Muscle layer of duodenum (tissue), 2 donors: ENCODE measurements around the gene PRKCA.

Experiments
- H3K27ac ChIP-seq: one replicate; pipeline ENCODE4 v1.7.0; 2013; ENCODE audit warnings: mild to moderate bottlenecking, low read length
- H3K27me3 ChIP-seq: one replicate; pipeline ENCODE4 v1.7.0; 2013; ENCODE audit warnings: low read depth, mild to moderate bottlenecking, control low read depth, low read length
- H3K36me3 ChIP-seq, 2 donors: one replicate each; pipeline ENCODE4 v1.7.0; 2013; ENCODE audit warnings: low read length in 2 of 2, control low read depth in 1 of 2, mild to moderate bottlenecking in 1 of 2; ENCODE audit not compliant: insufficient read depth in 2 of 2, control insufficient read depth in 1 of 2
- H3K4me1 ChIP-seq, 2 donors: one replicate each; pipeline ENCODE4 v1.7.0; 2013; ENCODE audit warnings: low read length in 2 of 2, mild to moderate bottlenecking in 2 of 2, control low read depth in 1 of 2, moderate library complexity in 1 of 2; ENCODE audit not compliant: insufficient read depth in 2 of 2, control insufficient read depth in 1 of 2
- H3K4me3 ChIP-seq, 2 donors: one replicate each; pipeline ENCODE4 v1.7.0; 2013; ENCODE audit warnings: low read length in 2 of 2, low read depth in 1 of 2, mild to moderate bottlenecking in 1 of 2
- H3K9me3 ChIP-seq, 2 donors: one replicate each; pipeline ENCODE4 v1.7.0; 2013; ENCODE audit warnings: low read length in 2 of 2, control low read depth in 1 of 2, mild to moderate bottlenecking in 1 of 2; ENCODE audit not compliant: control insufficient read depth in 1 of 2
- donor health status: healthy.

Gene PRKCA

DNA sequence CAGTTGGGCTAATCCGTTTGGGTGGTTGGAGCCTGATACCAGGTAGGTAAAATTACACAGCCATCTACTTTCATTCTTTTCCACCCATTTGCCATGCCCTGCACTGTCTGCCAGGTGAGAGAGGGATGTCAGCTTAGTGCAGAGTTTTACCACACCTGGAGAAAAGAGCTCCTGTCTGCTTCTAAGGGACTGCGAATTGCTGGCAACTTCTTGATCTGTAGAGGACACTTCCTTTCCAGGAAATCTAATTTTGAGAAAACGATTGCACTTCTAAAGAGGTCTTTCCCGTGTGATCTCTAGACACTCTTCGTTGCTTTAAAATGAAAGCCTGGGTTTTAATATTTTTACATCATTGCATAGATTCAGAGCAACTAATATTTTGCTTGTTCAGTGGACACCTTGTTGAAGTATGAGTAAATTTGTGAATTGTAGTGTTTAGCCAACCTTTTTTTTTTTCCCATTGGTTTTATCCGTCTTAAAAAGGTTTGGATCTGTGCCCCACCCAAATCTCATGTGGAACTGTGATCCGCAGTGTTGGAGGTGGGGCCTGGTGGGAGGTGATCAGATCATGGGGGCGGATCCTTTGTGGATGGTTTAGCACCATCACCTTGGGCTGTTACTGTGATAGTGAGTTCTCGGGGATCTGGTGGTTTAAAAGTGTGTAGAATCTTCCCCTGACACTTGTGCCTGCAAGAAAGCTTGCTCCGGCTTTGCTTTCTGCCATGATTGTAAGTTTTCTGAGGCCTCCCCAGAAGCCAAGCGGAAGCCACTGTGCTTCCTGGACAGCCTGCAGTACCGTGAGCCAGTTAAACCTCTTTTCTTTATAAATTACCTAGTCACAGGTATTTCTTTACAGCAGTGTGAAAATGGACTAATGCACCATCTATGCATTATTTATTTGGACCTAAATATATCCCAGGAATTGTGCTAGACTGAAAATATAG lies 104.6 kb downstream of the PRKCA start:
- H3K4me3 ChIP-seq: no peak overlapping the region
- H3K9me3 ChIP-seq: no peaks in the 10 kb centered on the region
- no peak overlapping the region for H3K27ac ChIP-seq
- H3K36me3 ChIP-seq: no peaks in the 10 kb centered on the region
- H3K27me3 ChIP-seq: no peaks in the 10 kb centered on the region
- H3K4me1 ChIP-seq: peaks cover 0 to 33% of the 10 kb centered on the region in 2 donors

DNA sequence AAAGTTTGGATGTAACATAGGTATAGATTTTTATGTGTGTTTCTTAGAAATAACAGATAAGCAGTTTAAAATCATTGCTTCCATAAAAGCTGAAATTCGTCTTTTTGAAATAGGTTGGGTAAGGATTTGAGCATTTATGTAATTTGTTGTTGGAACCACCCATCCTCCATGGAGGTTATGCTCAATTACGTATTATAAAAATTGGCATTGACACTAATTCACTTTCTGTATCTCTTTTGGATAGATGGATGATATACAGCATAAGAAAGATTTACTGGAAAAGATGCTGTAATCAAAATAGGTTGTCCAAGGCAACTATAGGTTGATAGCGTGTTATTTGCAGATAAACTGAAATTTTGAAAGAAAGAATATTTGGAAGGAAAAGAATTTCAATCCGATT lies 105.5 kb downstream of the PRKCA start:
- Histone ChIP-seq H3K27me3 (no peaks in the 10 kb centered on the region), H3K4me1 (peaks cover 4 to 33% of the 10 kb centered on the region in 2 donors), H3K27ac (no peak overlapping the region), H3K9me3 (no peaks in the 10 kb centered on the region), H3K36me3 (no peaks in the 10 kb centered on the region), H3K4me3 (no peak overlapping the region)

DNA sequence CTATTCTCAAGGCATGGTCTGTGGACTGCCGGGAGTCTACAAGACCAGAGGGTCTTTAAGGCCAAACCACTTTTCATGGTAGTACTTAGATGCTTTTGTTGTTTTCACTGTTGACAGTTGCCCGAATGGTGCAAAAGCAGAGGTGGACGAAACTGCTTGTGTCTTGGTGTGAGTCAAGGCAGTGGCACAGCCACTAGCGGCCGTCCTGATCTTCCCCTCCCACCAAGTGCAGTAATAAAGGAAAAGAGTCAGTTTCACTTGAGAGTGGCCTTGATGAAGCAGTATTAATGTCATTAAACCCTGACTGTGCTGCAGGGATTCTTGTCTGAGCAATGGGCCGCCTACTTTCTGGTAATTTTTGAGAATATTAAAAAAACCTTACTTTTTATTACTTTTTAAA lies 109.1 kb downstream of the PRKCA start:
- no peak overlapping the region for H3K27ac ChIP-seq
- peaks cover 4 to 5% of the 10 kb centered on the region in 2 donors for H3K4me1 ChIP-seq
- no peak overlapping the region for H3K4me3 ChIP-seq
- no peaks in the 10 kb centered on the region for H3K27me3 ChIP-seq
- H3K36me3 ChIP-seq: no peaks in the 10 kb centered on the region
- no peaks in the 10 kb centered on the region for H3K9me3 ChIP-seq

DNA sequence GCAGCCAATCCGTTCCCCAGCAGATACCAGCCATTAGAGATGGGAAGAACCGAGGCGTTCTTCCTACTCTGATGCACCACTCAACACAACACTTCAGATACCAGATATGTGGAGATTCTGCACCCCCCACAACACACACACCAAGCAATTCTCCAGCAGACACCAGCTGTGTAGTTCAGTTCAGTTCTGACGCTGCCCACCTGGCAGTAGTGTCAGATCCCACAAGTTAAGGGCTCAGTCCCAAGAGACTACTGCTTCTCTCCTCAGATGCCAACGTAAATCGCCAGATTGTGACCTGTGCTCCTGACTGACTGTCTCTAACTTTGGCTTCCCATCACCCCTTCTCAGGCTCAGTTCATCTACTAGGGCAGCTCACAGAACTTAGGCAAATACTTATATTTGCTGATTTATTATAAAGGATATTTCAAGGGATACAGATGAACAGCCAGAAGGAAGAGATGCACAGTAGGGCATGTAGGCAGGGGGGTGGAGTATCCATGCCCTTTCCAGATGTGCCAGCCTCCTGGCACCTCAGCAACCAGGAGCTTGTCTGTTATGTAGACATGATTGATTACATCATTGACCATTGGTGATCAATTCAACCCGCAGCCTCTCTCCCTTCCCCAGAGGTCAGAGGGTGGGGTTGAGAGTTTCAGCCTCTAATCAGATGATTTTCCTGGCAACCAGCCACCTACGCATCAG lies 110.6 kb downstream of the PRKCA start:
- Histone ChIP-seq H3K4me1 (peaks cover 4 to 12% of the 10 kb centered on the region in 2 donors), H3K27ac (no peak overlapping the region)

DNA sequence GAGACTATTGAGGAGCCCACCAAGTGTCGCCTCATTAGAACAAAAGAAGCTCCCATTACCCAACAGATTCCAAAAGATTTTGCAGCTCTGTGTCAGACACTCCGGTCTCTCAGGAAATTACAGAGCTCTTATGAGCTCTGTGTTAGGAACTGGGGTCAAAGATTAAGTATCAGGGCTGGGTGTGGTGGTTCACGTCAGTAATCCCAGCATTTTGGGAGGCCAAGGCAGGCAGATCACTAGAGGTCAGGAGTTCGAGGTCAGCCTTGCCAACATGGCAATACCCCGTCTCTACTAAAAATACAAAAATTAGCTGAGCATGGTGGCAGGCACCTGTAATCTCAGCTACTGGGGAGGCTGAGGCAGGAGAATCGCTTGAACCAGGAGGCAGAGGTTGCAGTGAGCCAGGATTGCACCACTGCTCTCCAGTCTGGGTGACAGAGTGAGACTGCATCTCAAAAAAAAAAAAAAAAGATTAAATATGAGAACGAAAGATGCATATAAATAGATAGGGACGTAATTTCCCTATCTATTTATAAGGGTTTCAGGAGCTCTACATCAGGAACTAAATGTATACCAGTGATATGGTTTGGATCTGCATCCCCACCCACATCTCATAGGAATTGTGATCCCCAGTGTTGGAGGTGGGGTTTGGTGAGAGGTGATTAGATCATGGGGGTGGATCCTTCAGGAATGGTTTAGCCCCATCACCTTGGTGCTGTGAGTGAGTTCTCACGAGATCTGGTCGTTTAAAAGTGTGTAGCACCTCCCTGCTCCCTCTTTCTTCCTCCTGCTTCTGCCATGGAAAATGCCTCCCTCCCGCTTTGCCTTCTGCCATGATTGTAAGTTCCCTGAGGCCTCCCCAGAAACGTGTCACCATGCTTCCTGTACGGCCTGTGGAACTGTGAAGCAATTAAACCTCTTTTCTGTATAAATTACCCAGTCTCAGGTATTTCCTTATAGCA lies 111.4 kb downstream of the PRKCA start:
- peaks cover 4 to 12% of the 10 kb centered on the region in 2 donors for H3K4me1 ChIP-seq
- H3K36me3 ChIP-seq: no peaks in the 10 kb centered on the region
- H3K27ac ChIP-seq: no peak overlapping the region
- H3K4me3 ChIP-seq: no peak overlapping the region
- H3K9me3 ChIP-seq: no peaks in the 10 kb centered on the region
- H3K27me3 ChIP-seq: no peaks in the 10 kb centered on the region

More for the DNA sequence above, 110.6 kb downstream of the PRKCA start:
- Histone ChIP-seq H3K27me3 (no peaks in the 10 kb centered on the region), H3K4me3 (no peak overlapping the region), H3K36me3 (no peaks in the 10 kb centered on the region), H3K9me3 (no peaks in the 10 kb centered on the region)

DNA sequence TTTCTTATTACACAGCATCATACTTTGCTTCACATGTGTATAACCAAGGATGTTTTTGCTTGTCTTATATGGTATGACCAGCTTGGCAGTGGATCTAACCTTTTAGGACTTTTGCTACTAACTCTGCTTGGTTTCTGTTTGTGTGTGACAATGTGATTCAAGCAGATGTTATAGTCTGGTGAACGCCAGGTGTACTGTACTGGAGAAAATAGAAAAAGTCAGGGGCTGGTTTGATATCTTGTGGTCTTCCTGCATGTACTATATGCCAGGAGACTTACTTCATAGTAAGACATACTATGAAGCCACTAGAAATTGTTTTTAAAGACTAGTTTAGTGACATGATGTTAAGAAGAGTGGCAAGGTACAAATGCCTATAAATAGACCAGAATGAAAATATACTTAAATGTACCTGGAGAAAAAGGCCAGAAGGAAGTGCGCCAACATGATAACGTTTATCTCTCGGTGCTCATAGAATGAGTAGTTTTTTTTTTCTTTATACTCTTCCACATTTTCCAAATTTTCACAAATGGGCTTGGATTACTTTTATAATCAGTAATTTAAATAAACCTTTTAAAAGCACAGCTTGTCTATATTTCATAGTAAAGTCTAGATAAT lies 112.3 kb downstream of the PRKCA start:
- H3K9me3 ChIP-seq: no peaks in the 10 kb centered on the region
- no peaks in the 10 kb centered on the region for H3K36me3 ChIP-seq
- no peaks in the 10 kb centered on the region for H3K27me3 ChIP-seq
- no peak overlapping the region for H3K27ac ChIP-seq
- peaks cover 4 to 12% of the 10 kb centered on the region in 2 donors for H3K4me1 ChIP-seq
- no peak overlapping the region for H3K4me3 ChIP-seq

DNA sequence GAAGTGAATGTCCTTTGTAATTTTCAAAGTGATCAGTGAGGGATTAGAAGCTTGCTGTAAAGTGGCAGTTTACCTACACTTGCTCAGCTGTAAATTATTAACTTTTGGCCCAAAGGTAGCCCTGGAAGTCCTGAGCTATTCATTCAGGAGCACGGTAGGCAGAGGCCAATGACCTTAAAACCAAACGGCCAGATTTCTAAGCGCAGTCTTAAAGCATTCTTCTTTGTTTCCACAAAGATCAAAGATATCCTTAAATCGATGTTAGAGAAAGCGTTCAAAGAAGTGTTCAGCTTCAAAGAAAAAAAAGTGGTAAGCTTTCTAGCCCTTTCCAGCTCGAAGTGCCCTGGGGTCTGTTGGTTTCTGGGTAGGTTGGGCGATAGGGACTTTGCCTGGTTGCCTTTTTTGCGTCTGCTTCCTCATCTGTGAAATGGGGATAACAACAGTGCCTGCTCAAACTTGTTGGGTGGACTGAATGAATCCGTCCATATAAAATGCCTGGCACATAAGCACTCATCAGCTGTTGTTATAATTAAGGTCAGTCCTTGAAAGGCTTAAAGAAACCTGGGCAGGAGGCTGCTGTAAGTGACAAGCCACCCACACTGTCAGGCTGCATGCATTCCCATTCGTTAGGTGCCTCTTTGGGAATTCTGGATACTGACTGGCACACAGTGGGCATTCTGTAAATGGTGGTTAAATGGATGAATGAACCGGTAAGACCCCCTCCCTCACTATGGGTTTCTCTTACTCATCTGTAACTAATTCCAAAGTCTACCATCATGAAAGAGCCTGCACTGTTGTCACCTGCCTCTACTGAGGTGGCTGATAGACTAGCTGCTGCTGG lies 113.2 kb downstream of the PRKCA start:
- H3K4me1 ChIP-seq: peaks cover 4 to 12% of the 10 kb centered on the region in 2 donors
- no peak overlapping the region for H3K27ac ChIP-seq

DNA sequence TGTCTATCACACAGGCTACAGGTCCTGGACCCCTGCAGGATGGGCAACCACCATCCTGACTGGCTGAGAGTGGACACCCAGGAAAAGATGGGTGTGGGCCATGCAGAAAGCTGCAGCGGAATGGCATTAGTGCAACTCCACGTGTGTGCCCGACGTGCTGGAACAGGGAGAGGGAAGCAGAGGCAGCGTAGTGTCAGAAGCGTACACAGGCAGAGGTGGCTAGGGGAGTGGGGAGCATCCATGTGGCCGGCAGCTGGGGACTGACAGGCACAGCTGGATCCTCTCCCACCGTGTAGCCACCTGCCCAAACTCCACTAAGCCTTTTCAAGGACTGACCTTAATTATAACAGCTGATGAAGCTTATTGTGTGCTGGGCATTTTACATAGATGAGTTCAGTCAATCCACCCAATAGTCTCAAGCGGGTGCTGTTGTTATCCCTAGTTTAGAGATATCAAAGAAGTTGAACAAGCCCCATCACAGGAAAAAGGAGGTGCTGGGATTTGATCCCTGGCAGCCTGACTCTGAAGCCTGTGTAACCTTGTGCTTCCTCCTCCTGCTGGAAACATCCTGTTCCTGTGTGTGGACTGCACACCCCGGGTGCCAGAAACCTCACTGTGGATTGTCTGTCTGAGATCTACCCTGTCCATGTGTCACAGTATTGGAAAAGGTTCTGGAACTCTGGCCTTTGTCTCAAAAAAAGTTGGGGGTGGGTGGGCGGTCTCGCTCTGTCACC lies 114.0 kb downstream of the PRKCA start:
- Histone ChIP-seq H3K27ac (no peak overlapping the region), H3K4me1 (peaks cover 4 to 12% of the 10 kb centered on the region in 2 donors)

More for the DNA sequence above, 113.2 kb downstream of the PRKCA start:
- H3K9me3 ChIP-seq: no peaks in the 10 kb centered on the region
- H3K36me3 ChIP-seq: no peaks in the 10 kb centered on the region
- H3K4me3 ChIP-seq: no peak overlapping the region
- no peaks in the 10 kb centered on the region for H3K27me3 ChIP-seq

DNA sequence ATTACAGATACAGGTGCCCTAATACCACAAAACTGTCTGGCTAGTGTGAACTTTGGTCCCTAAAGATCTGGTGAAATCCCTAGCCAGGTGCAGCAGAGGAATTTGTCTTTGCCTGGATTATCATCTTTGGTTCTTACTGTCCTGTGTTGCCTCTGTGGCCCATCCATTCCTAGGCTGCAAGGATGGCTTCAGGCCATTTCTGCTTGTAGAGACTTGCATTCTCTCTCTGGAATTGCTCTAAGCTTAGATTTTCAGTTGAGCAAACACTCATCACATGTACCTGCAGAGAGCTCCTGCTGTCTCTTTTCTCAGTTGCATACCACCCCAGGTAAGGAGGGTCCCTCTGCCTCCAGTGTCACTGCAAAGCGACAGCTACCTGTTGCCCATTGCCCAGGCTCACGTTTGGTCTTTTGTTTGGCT lies 114.9 kb downstream of the PRKCA start:
- H3K9me3 ChIP-seq: no peaks in the 10 kb centered on the region
- H3K27ac ChIP-seq: no peak overlapping the region
- peaks cover 4 to 12% of the 10 kb centered on the region in 2 donors for H3K4me1 ChIP-seq
- no peaks in the 10 kb centered on the region for H3K27me3 ChIP-seq
- no peak overlapping the region for H3K4me3 ChIP-seq
- no peaks in the 10 kb centered on the region for H3K36me3 ChIP-seq

More for the DNA sequence above, 114.0 kb downstream of the PRKCA start:
- H3K9me3 ChIP-seq: no peaks in the 10 kb centered on the region
- H3K36me3 ChIP-seq: no peaks in the 10 kb centered on the region
- no peak overlapping the region for H3K4me3 ChIP-seq
- no peaks in the 10 kb centered on the region for H3K27me3 ChIP-seq
